HCT116 (cell line): ENCODE results near the gene CENPF. TPM values are rescaled to one million over a fixed set of nuclear protein-coding genes. Genes with fewer than 3 reads are reported as not detected.

Source experiments
- ATAC-seq: fragments of 200-7000 bp; cut with Tn5 transposase; 2 replicates; pipeline ENCODE4 v1.9.1; 2020; ENCODE audit warnings: mild to moderate bottlenecking, moderate library complexity
- BruUV-seq: library from RNA; stranded (reverse); fragments of 400-500 nt; replicated peaks from 2 replicates; lab custom pipeline; 2021; lab: Mats Ljungman, UMichigan
- CTCF ChIA-PET: fragments of 300-600 bp; sonication (Branson Sonifier 250); formaldehyde crosslinking; loops from one replicate; lab custom pipeline; 2021; ENCODE audit warnings: antibody characterized with exemption; lab: Charles Lee
- POLR2A ChIA-PET: fragments of 300-600, 350-600 bp; sonication (Branson Sonifier 250); formaldehyde crosslinking; loops from one replicate; lab custom pipeline; 2021; ENCODE audit warnings: antibody characterized with exemption; lab: Charles Lee
- RAD21 ChIA-PET, 2 experiments: fragments of 300-600 bp; sonication (Branson Sonifier 250); formaldehyde crosslinking; loops; one replicate each; lab custom pipeline; 2023; ENCODE audit warnings: low total read pairs in 2 of 2; ENCODE audit not compliant: uncharacterized antibody in 2 of 2, unreplicated experiment in 2 of 2, low non-redundant PET in 1 of 2; lab: Charles Lee
- DNase-seq: peaks from one replicate; pipeline ENCODE4 v3.0.0-alpha.2; 2010; ENCODE audit warnings: low read depth, low spot score
- H2AFZ ChIP-seq: fragments of 200-600 bp; shearing (Covaris generic), sonication (generic); 2 replicates; pipeline ENCODE4 v1.6.1; 2017; ENCODE audit warnings: low read depth, mixed run types, mixed read lengths, antibody characterized with exemption, low read length; ENCODE audit not compliant: poor library complexity, severe bottlenecking
- H3K27ac ChIP-seq: 2 replicates; pipeline ENCODE4 v1.5.1; 2012; ENCODE audit warnings: low read depth, low read length
- H3K27me3 ChIP-seq: fragments of 200-600 bp; sonication (generic); 2 replicates; pipeline ENCODE4 v1.6.1; 2016; ENCODE audit warnings: mixed run types, low read length, mixed read lengths; ENCODE audit not compliant: insufficient read depth
- H3K36me3 ChIP-seq, 2 experiments: fragments of 200-500 bp in 1 of 2; fragments of 200-600 bp in 1 of 2; sonication (Bioruptor generic) in 1 of 2; sonication (generic) in 1 of 2; 2 replicates each; pipeline versions ENCODE4 v1.5.1 to v1.6.1; 2014 to 2016; ENCODE audit warnings: low read length in 2 of 2, inconsistent platforms in 1 of 2, mixed read lengths in 1 of 2, mixed run types in 1 of 2; ENCODE audit not compliant: insufficient read depth in 2 of 2, control insufficient read depth in 1 of 2
- H3K4me1 ChIP-seq, 2 experiments: fragments of 200-600 bp in 1 of 2; sonication (generic) in 1 of 2; 2 replicates each; pipeline versions ENCODE4 v1.5.1 to v1.6.1; 2012 to 2017; ENCODE audit warnings: low read length in 2 of 2, inconsistent platforms in 1 of 2, mild to moderate bottlenecking in 1 of 2, mixed read lengths in 1 of 2, mixed run types in 1 of 2, moderate library complexity in 1 of 2; ENCODE audit not compliant: insufficient read depth in 2 of 2, control insufficient read depth in 1 of 2
- H3K4me2 ChIP-seq: fragments of 200-600 bp; sonication (generic); 2 replicates; pipeline ENCODE4 v1.6.1; 2017; ENCODE audit warnings: mixed run types, low read length, mixed read lengths
- H3K4me3 ChIP-seq, 2 experiments: fragments of 200-600 bp in 1 of 2; sonication (generic) in 1 of 2; replicated peaks in 1 of 2; 2 replicates each; pipeline ENCODE4 v1.5.1; 2011 to 2016; ENCODE audit warnings: low read length in 2 of 2, control low read depth in 1 of 2, low read depth in 1 of 2, mild to moderate bottlenecking in 1 of 2, mixed read lengths in 1 of 2, mixed run types in 1 of 2
- H3K79me2 ChIP-seq: fragments of 200-600 bp; sonication (generic); 2 replicates; pipeline ENCODE4 v1.6.1; 2017; ENCODE audit warnings: mild to moderate bottlenecking, mixed run types, low read length, moderate library complexity, mixed read lengths; ENCODE audit not compliant: insufficient read depth
- H3K9ac ChIP-seq: fragments of 200-600 bp; sonication (generic); 2 replicates; pipeline ENCODE4 v1.6.1; 2016; ENCODE audit warnings: low read length, mixed read lengths
- H3K9me2 ChIP-seq: fragments of 200-600 bp; sonication (generic), shearing (Covaris generic); 2 replicates; pipeline ENCODE4 v1.6.1; 2017; ENCODE audit warnings: mixed run types, mild to moderate bottlenecking, moderate library complexity; ENCODE audit not compliant: insufficient read depth
- H3K9me3 ChIP-seq, 2 experiments: fragments of 200-500 bp in 1 of 2; fragments of 200-600 bp in 1 of 2; sonication (Bioruptor generic) in 1 of 2; sonication (generic) in 1 of 2; 2 replicates each; pipeline ENCODE4 v1.6.1; 2014 to 2017; ENCODE audit warnings: low read length in 2 of 2, mixed read lengths in 2 of 2, inconsistent platforms in 1 of 2, low read depth in 1 of 2, mild to moderate bottlenecking in 1 of 2, mixed run types in 1 of 2, moderate library complexity in 1 of 2; ENCODE audit not compliant: control insufficient read depth in 1 of 2, insufficient read depth in 1 of 2
- H4K20me1 ChIP-seq: fragments of 200-600 bp; sonication (generic), shearing (Covaris generic); 2 replicates; pipeline ENCODE4 v1.6.1; 2017; ENCODE audit warnings: mixed run types, mild to moderate bottlenecking, moderate library complexity; ENCODE audit not compliant: insufficient read depth
- CEBPB ChIP-seq: IDR thresholded peaks from 2 replicates; pipeline ENCODE4 v1.6.1; 2012; ENCODE audit warnings: low read depth
- EZH2phosphoT487 ChIP-seq: fragments of 200-600 bp; IDR thresholded peaks from 2 replicates; pipeline ENCODE4 v1.6.1; 2018; ENCODE audit warnings: antibody characterized with exemption, borderline replicate concordance
- JUND ChIP-seq: IDR thresholded peaks from 2 replicates; pipeline ENCODE4 v1.6.1; 2012
- POLR2A ChIP-seq: IDR thresholded peaks from 2 replicates; pipeline ENCODE4 v1.7.0; 2011; ENCODE audit warnings: borderline replicate concordance; ENCODE audit not compliant: insufficient read depth, insufficient read length; ENCODE audit errors: extremely low read depth
- POLR2AphosphoS5 ChIP-seq: IDR thresholded peaks from 2 replicates; pipeline ENCODE4 v1.6.1; 2011; ENCODE audit warnings: mild to moderate bottlenecking, low read depth, low read length, moderate library complexity
- RAD21 ChIP-seq: IDR thresholded peaks from 2 replicates; pipeline ENCODE4 v1.6.1; 2012; ENCODE audit warnings: low read depth, mild to moderate bottlenecking
- SIN3A ChIP-seq: IDR thresholded peaks from 2 replicates; pipeline ENCODE4 v1.6.1; 2012; ENCODE audit warnings: low read depth
- SP1 ChIP-seq: IDR thresholded peaks from 2 replicates; pipeline ENCODE4 v1.6.1; 2012; ENCODE audit warnings: low read depth
- TCF7L2 ChIP-seq: IDR thresholded peaks from 2 replicates; pipeline ENCODE4 v1.7.0; 2011; ENCODE audit warnings: borderline replicate concordance, inconsistent platforms; ENCODE audit not compliant: insufficient read depth, insufficient read length; ENCODE audit errors: extremely low read depth
- YY1 ChIP-seq: IDR thresholded peaks from 2 replicates; pipeline ENCODE4 v1.6.1; 2011; ENCODE audit warnings: low read length, low read depth, moderate library complexity, mild to moderate bottlenecking; ENCODE audit not compliant: insufficient replicate concordance; ENCODE audit errors: extremely low read depth
- ZFX ChIP-seq: fragments of 450-650 bp; IDR thresholded peaks from 2 replicates; pipeline ENCODE4 v1.6.1; 2017
- ZNF274 ChIP-seq: fragments of 200-500 bp; sonication (Bioruptor generic); IDR thresholded peaks from 2 replicates; pipeline ENCODE4 v1.6.1; 2014; ENCODE audit warnings: mild to moderate bottlenecking, low read depth, low read length, inconsistent platforms
- intact Hi-C: fragments of 100-400 bp; cut with micrococcal nuclease; formaldehyde crosslinking; loops from 2 replicates; pipeline ENCODE4 v1.10.0; 2022
- total RNA-seq: library from RNA; stranded (reverse); gene quantifications from one replicate; pipeline ENCODE4 v1.2.1, GENCODE V29; 2021; ENCODE audit not compliant: unreplicated experiment
- TF ChIP-seq, protein P1 (sequence below): IDR thresholded peaks from 2 replicates; pipeline ENCODE4 v1.6.1; 2012; ENCODE audit warnings: low read depth
- TF ChIP-seq, protein P2 (sequence below): IDR thresholded peaks from 2 replicates; pipeline ENCODE4 v1.6.1; 2012
- TF ChIP-seq, protein P3 (sequence below): IDR thresholded peaks from 2 replicates; pipeline ENCODE4 v1.6.1; 2012

CENPF gene
- total RNA-seq, 1 experiment from 2014 or later, result 120 TPM

DNA sequence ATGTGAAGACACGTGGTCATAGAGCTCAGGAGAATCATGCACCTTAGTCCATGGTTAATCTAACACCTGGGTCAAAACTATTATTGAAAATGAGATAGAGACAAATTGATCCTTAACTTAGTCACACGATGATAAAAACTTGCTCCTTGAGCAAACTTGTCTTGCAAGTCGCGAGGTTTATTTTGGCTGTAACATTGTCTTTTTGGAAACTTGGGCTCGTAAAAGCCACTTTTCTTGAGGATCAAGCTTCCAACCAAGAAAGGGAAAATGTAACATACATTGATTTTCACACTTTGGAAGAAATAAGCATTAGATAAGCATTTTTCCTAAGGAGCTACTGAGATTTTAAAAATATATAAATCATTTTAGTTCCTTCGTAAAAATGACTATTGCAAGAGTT lies 19.9 kb upstream of the CENPF start:
- H3K79me2 ChIP-seq, result no peaks in the 10 kb centered on the region
- ChIA-PET POLR2A (no interaction called here), RAD21 (interaction anchor here in 1 of 2 experiments (0.6 kb wide), 1 partner anchor 369 kb away, joined by 3 read pairs; no protein-coding TSS in a partner anchor), CTCF (interaction anchor here (1.6 to 8.7 kb wide), 3 partner anchors 195 to 369 kb away, joined by 4 to 130 read pairs (median 18); no protein-coding TSS in a partner anchor)
- no peaks in the 10 kb centered on the region for H4K20me1 ChIP-seq
- no peaks in the 10 kb centered on the region for H3K36me3 ChIP-seq
- H3K27ac ChIP-seq, result no peak overlapping the region
- intact Hi-C loops, result no loop called here
- TF ChIP-seq POLR2AphosphoS5, result no peak
- no peak for TF ChIP-seq ZNF274
- TF ChIP-seq EZH2phosphoT487, result no peak
- no peak for TF ChIP-seq YY1
- H3K4me3 ChIP-seq, result no peak overlapping the region
- H3K27me3 ChIP-seq, result no peaks in the 10 kb centered on the region
- no peaks in the 10 kb centered on the region for H3K9me2 ChIP-seq
- peak overlapping the region; percentile 19 for H2AFZ ChIP-seq
- H3K4me2 ChIP-seq, result no peak overlapping the region
- peaks cover 12 to 22% of the 10 kb centered on the region in 2 experiments for H3K4me1 ChIP-seq
- no TSS peak for BruUV-seq
- H3K9ac ChIP-seq, result no peak overlapping the region
- ATAC-seq, result no peak
- DNase-seq, result no peak
- H3K9me3 ChIP-seq, result no peaks in the 10 kb centered on the region

DNA sequence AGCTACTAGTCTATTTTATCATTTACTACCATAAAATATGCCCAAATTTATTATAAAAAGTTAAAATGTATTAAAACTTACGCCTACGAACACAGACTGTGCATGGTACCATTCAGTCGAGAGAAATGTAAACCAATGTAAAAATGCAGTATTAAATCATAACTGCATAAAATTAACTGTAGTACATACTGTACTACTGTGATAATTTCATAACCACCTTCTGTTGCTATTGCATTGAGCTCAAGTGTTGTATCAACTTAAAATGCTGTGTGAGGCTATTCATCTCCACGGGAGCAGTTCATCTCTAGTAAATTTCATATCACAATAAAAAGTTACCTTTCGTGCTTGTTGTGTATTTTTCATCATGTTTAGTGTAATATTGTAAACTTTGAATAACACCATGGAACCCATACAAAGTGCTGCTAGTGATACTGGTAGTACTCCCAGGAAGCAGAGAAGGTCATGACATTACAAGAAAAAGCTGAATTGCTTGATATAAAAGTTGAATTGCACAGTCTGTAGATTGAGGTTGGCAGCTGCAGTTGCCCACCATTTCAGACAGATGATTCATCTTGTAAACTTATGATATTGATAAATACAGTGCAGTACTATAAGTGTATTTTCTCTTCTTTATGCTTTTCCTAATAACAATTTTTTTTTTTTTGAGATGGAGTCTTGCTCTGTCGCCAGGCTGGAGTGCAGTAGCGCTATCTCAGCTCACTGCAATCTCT lies 19.0 kb upstream of the CENPF start:
- no TSS peak for BruUV-seq
- Histone ChIP-seq H2AFZ (no peak overlapping the region), H3K4me2 (no peak overlapping the region), H3K4me1 (peaks cover 12 to 22% of the 10 kb centered on the region in 2 experiments), H3K27me3 (no peaks in the 10 kb centered on the region), H3K27ac (no peak overlapping the region), H3K79me2 (no peaks in the 10 kb centered on the region), H3K4me3 (no peak overlapping the region), H4K20me1 (no peaks in the 10 kb centered on the region), H3K9ac (no peak overlapping the region), H3K9me3 (no peaks in the 10 kb centered on the region), H3K36me3 (no peaks in the 10 kb centered on the region), H3K9me2 (no peaks in the 10 kb centered on the region)
- ChIA-PET RAD21 (interaction anchor here (0.6 to 2.5 kb wide), 4 partner anchors 195 to 370 kb away, joined by 3 to 15 read pairs (median 8); no protein-coding TSS in a partner anchor), CTCF (interaction anchor here (0.9 to 8.7 kb wide), 6 partner anchors 10 to 252 kb away, joined by 5 to 130 read pairs (median 8); no protein-coding TSS in a partner anchor), POLR2A (no interaction called here)
- intact Hi-C loops, result loop anchor here (2.0 kb wide), 2 partner anchors 33 to 369 kb away; partner anchors contain the start of gene PTPN14
- DNase-seq, result no peak
- no peak for ATAC-seq
- TF ChIP-seq, protein P1, sequence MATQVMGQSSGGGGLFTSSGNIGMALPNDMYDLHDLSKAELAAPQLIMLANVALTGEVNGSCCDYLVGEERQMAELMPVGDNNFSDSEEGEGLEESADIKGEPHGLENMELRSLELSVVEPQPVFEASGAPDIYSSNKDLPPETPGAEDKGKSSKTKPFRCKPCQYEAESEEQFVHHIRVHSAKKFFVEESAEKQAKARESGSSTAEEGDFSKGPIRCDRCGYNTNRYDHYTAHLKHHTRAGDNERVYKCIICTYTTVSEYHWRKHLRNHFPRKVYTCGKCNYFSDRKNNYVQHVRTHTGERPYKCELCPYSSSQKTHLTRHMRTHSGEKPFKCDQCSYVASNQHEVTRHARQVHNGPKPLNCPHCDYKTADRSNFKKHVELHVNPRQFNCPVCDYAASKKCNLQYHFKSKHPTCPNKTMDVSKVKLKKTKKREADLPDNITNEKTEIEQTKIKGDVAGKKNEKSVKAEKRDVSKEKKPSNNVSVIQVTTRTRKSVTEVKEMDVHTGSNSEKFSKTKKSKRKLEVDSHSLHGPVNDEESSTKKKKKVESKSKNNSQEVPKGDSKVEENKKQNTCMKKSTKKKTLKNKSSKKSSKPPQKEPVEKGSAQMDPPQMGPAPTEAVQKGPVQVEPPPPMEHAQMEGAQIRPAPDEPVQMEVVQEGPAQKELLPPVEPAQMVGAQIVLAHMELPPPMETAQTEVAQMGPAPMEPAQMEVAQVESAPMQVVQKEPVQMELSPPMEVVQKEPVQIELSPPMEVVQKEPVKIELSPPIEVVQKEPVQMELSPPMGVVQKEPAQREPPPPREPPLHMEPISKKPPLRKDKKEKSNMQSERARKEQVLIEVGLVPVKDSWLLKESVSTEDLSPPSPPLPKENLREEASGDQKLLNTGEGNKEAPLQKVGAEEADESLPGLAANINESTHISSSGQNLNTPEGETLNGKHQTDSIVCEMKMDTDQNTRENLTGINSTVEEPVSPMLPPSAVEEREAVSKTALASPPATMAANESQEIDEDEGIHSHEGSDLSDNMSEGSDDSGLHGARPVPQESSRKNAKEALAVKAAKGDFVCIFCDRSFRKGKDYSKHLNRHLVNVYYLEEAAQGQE, result no peak
- no peak for TF ChIP-seq ZFX
- TF ChIP-seq YY1, result no peak
- no peak for TF ChIP-seq SIN3A
- TF ChIP-seq CEBPB, result no peak
- TF ChIP-seq, protein P2, sequence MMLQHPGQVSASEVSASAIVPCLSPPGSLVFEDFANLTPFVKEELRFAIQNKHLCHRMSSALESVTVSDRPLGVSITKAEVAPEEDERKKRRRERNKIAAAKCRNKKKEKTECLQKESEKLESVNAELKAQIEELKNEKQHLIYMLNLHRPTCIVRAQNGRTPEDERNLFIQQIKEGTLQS, result no peak
- TF ChIP-seq, protein P3, sequence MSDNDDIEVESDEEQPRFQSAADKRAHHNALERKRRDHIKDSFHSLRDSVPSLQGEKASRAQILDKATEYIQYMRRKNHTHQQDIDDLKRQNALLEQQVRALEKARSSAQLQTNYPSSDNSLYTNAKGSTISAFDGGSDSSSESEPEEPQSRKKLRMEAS, result no peak
- TF ChIP-seq RAD21, result no peak
- no peak for TF ChIP-seq JUND
- no peak for TF ChIP-seq EZH2phosphoT487
- TF ChIP-seq SP1, result no peak
- no peak for TF ChIP-seq POLR2A
- TF ChIP-seq TCF7L2, result no peak
